HG03520 (cell line): ENCODE results near the gene ARFIP1.

Experiments
- ATAC-seq: cut with Tn5 transposase; IDR thresholded peaks from one replicate; pipeline ENCODE4 v1.9.1; 2021; ENCODE audit warnings: mild to moderate bottlenecking, moderate library complexity; ENCODE audit not compliant: unreplicated experiment

The ARFIP1 gene

GRCh38 chr4:152959080-152959479 lies 179.3 kb downstream of the ARFIP1 start:
- no peak for ATAC-seq

- no peak for ATAC-seq
Observed at GRCh38 chr4:152960082-152960481, 180.3 kb downstream of the ARFIP1 start.

- ATAC-seq: no peak
Observed at GRCh38 chr4:152961014-152961772, 181.4 kb downstream of the ARFIP1 start.

GRCh38 chr4:152961773-152962115 lies 182.0 kb downstream of the ARFIP1 start:
- ATAC-seq: no peak
